NCI-H345 (cell line): ENCODE measurements around the gene ELOVL2.
"Not testable (repeated sequence)": the region's sequence is repeated elsewhere in the genome, so short reads cannot be mapped to it uniquely, and the experiment has no call there.

Experiments used
- DNase-seq: peaks from one replicate; lab custom pipeline; 2025; lab: John Stamatoyannopoulos, UW

Gene ELOVL2, protein sequence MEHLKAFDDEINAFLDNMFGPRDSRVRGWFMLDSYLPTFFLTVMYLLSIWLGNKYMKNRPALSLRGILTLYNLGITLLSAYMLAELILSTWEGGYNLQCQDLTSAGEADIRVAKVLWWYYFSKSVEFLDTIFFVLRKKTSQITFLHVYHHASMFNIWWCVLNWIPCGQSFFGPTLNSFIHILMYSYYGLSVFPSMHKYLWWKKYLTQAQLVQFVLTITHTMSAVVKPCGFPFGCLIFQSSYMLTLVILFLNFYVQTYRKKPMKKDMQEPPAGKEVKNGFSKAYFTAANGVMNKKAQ

GRCh38 chr6:11043961-11044711, at the start of gene ELOVL2:
ELOVL2 (minus strand) TSS chr6:11044305; CDS start chr6:11044230, 75 bp downstream.
- peak; percentile 24 for DNase-seq

DNA sequence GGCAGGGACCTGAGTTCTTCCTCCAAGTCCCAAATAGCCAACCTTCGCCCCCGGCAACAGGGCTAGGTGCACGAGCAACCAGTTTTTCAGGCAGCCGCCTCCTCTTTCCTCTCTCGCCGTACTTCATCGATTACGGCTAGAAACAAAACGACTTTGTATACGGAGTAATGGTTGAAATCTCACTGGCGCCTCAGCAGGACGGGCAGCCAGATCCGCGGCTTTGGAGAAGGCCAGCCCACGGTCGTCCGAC, 49.2 kb upstream of the ELOVL2 start:
- DNase-seq = no peak

DNA sequence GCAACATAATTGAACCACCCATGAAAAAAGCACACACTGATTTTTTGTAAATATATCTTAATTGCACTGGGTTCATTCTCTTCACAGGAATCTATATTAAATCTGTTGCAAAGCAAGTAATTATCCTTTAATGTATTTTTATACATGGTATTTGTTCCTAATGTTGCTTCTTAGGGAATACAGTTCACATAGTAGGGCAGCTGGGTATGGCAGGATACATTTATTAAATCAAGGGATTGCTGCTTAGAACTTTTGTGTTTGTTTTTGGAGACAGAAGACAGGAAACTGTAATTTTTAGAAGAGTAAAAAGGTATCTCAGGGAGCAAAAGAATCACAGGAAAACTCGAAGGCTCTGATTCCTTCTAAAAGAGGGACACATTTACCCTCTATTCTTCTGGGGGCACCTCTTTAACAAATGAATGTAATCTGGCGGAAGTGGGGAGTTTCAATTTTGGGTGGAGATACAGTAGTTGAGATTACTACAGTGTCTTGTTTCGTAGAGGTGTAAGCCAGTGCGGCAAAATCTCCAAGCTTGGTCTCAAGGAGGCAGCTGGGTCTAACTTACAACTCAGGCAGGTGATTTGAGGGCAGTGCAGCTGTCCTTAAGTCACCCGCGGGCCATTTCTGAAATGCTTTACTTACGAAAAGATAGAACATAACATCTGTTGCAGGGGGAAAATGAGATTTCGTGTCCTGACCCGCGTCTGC, 48.7 kb upstream of the ELOVL2 start:
- DNase-seq = no peak

GRCh38 chr6:11091141-11091540, 47.0 kb upstream of the ELOVL2 start:
- DNase-seq = not testable (repeated sequence)

DNA sequence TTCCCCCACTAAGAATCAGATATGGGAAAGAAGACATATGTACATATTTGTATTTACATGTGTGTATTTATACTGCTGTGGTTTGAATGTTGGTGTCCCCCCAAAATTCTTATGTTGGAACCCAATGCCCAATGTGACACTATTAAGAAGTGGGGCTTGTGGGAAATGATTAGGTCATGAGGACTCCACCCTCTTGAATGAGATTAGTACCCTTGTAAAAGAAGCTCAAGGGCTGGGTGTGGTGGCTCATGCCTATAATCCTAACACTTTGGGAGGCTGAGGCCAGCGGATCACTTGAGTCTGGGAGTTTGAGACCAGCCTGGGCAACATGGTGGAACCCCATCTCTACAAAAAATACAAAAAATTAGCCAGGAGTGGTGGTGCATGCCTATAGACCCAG, 45.6 kb upstream of the ELOVL2 start:
- no peak for DNase-seq

GRCh38 chr6:11087141-11087812, 43.2 kb upstream of the ELOVL2 start:
- DNase-seq = not testable (repeated sequence)

DNA sequence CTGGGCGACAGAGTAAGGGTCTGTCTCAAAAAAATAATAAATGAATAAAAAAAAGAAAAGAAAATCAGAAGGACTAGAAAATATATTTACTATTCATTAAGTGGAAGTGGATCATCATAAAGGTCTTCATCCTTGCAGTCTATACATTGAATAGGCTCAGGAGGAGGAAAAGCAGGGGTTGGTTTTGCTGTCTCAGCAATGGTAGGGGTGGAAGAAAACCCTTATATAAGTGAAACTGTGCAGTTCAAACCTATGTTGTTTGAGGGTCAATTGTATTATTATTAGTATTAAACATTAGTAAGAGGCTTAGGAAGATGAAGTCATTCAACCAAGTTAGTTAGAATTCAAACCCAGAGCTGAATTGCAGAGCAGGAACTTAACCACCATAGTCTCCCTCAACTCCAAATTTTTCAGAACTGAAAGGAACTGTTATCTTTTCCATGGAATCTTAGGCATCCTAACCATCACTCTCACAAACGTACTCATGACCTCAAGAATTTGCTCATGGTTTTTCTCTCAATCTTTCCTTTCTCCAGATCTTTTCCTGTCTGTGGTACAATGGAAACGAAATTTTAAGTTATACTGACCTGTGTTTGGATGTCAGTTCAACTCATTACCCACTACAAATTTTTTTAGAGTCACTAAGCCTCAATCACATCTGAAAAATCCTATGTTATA, 41.8 kb upstream of the ELOVL2 start:
- no peak for DNase-seq

DNA sequence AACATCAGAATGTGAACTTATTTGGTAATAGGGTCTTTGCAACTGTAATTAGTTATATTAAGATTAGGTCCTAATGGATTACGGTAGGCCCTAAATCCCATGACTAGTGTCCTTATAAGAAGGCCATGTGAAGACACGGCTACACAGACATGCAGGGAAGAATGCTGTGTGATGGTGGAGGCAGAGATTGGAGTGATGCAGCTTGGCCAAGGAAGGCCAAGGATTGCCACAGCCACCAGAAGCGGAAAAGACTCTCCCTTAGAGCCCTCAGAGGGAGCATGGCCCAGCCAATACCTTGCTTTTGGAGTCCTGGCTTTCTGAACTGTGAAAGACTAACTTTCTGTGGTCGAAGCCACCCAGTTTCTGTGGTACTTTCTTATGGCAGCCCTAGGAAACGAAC, 39.9 kb upstream of the ELOVL2 start:
- no peak for DNase-seq

GRCh38 chr6:11083491-11083890, 39.4 kb upstream of the ELOVL2 start:
- no peak for DNase-seq

- no peak for DNase-seq
Observed at GRCh38 chr6:11080296-11080695, 36.2 kb upstream of the ELOVL2 start.

DNA sequence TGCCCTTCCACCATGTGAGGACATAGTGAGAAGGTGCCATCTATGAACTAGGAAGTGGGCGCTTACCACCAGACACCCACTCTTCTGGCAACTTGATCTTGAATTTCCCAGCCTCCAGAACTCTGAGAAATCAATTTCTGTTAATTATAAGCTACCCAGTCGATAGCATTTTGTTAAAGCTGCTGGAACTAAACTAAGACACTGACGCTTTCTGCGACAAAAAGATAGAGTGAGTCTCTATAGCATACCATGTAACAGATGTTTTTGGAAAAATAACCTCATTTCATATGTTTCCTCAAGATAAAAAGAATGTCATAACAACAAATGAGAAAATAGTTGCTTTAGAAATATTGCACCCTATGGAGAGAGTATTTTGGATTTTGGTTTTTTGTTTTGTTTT, 34.2 kb upstream of the ELOVL2 start:
- no peak for DNase-seq

- no peak for DNase-seq
Observed at GRCh38 chr6:11076540-11076939, 32.4 kb upstream of the ELOVL2 start.

GRCh38 chr6:11072101-11072500, 28.0 kb upstream of the ELOVL2 start:
- no peak for DNase-seq

DNA sequence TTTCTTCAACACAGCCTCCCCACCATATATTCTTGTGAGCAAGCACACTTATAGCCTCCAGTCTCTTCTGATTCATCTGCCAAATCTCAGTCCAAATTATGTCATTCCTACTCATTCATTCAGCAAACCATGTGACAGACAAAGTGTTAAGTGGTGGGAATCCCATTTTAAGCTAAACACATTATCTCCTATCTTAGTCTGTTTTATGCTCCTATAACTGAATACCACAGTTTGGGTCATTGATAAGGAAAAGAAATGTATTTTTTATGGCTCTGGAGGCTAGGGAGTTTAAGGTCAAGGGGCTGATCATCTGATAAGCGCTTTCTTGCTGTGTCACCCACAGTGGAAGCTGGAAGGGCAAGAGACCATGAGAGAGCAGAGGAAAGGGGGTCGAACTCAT, 25.7 kb upstream of the ELOVL2 start:
- no peak for DNase-seq

DNA sequence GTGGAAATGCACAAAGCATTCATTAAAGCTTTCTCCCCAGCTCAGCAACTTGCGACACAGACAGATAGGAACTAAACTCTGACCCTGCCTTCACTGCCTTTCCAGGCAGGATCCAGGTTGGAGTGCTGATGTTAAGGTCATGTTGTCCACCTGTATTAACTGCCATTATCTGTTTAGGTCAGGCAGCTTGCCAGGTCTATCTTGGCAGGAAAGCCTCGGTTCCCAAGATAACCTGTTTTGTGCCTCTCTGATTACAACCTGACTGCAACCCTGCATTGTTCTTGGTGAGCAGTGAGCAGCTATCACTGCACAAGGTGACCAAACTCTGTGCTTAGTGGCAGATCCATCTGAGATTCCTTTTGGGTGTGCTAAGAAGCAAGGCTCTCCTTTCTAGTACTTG, 23.2 kb upstream of the ELOVL2 start:
- no peak for DNase-seq

GRCh38 chr6:11066505-11067347, 22.6 kb upstream of the ELOVL2 start:
- no peak for DNase-seq

GRCh38 chr6:11065436-11066202, 21.5 kb upstream of the ELOVL2 start:
- DNase-seq = no peak

GRCh38 chr6:11064836-11065235, 20.7 kb upstream of the ELOVL2 start:
- no peak for DNase-seq

DNA sequence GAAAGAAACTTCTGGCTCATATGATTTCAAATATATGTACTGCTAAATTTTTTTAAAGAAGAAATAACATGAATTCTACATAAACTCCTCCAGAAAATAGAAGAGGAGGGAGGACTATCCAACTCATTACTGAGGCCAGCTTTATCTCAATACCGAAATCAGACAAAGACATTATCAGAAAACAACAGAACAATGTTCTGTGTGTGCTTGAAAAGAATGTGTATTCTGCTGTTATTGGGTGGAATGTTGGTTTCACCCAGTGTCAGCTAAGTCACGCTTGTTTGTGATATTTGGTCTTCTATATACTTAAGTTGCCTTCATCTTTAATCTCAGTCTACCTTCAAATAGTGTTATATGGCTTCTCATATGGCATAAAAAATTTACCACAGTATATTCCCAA, 18.6 kb upstream of the ELOVL2 start:
- DNase-seq = no peak

DNA sequence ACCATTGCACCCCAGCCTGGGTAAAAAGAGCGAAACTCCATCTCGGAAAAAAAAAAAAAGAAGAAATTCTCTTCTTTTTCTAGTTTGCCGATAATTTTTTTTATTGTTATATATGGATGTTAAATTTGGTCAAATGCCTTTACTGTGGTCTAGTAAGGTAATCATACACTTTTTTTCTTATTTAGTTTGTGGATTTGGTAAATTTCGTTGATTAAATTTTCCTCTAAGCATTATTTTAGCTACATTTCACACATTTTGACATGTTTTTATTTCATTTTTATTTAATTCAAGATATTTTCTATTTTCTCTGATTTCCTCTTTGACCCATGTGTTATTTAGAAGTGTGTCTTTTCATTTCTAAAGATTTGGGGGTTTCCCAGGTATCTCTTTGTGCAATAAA, 18.0 kb upstream of the ELOVL2 start:
- DNase-seq = no peak
